Tongue (tissue), 2 donors: ENCODE data around the gene IGFBP4. TPM values are rescaled to one million over a fixed set of nuclear protein-coding genes. Genes with fewer than 3 reads are reported as not detected.

Source experiments
- DNase-seq: peaks from one replicate; pipeline ENCODE4 v3.0.0-alpha.2; 2015
- total RNA-seq: library from RNA; depleted of rRNA; stranded (reverse); fragments of >200 nt; gene quantifications from one replicate; pipeline ENCODE4 v1.2.3, GENCODE V29; 2014

IGFBP4 gene
- total RNA-seq, 1 donor from 2014 or later = 205 TPM

- peak; percentile 79 for DNase-seq
These were observed 47.1 kb downstream of the IGFBP4 start for GRCh38 chr17:40490289-40490853.

DNA sequence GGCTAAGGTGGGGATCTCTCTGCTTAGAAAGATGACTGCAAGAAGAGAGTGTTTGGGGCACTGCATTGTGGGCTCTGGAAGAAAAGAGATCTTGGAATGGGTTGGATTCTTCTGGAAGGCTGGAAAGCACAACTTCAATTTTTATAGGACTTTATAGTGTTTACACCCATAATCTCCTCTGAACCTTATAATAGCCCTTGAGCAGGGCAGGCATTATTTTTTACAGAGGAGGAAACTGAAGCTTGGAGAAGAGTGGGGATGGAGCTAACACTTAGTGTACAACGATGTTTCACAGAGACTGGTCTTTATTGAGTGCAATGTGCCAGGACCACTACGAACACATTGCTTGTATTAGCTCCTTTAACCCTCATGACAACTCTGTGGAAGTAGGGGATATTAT lies 47.7 kb downstream of the IGFBP4 start:
- no peak for DNase-seq

- no peak for DNase-seq
These were observed 48.2 kb downstream of the IGFBP4 start for GRCh38 chr17:40491486-40491885.

DNA sequence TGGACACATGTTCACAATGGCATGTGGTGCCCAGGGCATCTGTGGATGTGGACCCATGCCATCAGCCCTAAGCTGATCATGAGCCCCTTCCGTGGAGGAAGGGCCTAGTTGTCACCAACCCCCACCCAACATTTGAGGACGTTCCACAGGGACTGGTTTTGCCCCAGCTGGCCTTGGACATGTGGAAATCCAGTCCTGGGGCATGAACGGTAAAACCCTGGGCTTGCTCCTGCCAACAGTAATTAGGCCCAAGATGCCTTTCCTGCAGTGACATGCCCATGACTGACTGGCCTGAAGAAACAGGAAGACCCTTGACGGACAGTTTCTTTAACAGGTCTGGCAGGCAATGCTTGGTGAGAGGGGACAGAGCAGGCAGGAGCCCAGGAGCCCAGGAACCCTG lies 50.4 kb downstream of the IGFBP4 start:
- DNase-seq = no peak

- no peak for DNase-seq
These were observed 51.9 kb downstream of the IGFBP4 start for GRCh38 chr17:40495140-40495539.

- DNase-seq = no peak
These were observed 52.9 kb downstream of the IGFBP4 start for GRCh38 chr17:40496170-40496569.

DNA sequence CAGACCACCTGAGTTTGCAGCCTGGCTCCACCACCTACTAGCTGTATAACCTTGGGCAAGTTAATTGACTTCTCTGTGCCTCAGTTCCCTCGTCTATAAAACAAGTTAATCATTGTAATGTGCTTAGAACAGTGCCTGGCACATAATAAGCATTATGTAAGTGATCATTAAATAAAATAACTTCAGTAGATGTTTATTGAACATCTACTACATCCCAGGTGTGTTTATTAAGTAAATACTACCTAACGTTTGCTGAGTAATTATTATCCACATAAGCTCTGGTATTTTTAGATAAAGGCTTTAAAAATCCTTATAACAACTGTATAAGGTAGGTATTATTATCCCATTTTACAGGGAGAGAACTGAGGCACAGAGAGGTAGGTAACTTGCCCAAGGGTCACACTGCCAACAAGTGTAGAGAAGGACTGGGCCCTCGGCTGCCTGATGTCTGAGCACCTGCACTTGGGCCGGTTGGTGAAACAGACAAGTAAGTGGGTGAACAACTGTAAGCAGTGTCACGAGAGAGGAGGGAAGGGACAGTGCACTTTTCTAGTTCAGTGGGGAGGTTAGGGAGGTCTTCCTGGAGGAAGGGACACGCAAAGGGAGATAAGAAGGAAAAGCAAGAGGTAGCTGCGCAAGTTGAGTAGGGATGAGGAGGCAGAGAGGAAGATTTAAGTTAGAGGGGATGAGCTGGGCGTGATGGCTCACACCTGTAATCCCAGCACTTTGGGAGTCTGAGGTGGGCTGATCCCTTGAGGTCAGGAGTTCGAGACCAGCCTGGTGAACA lies 53.6 kb downstream of the IGFBP4 start:
- DNase-seq = no peak

DNA sequence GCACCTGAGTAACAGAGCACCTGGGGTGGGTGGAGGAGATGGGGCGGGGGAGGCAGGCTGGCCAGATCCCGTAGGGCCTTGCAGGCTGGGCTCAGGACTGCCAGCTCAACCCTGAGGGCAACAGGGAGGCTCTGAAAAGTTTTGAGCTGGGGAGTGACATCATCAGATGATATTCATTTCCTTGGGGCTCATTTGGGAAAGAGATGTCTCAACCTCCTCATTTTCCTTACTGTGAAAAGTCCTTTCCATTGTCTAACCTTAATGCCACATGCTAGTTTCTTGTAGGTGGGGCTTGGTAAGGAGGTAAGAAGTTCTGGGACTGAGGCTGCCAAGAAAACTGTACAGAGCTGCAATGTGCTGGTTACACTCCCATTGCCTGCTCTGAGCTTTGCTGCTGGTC lies 54.4 kb downstream of the IGFBP4 start:
- no peak for DNase-seq

- DNase-seq = no peak
These were observed 55.2 kb downstream of the IGFBP4 start for GRCh38 chr17:40498281-40499084.

- peak; percentile 86 for DNase-seq
These were observed 56.4 kb downstream of the IGFBP4 start for GRCh38 chr17:40499551-40500189.

DNA sequence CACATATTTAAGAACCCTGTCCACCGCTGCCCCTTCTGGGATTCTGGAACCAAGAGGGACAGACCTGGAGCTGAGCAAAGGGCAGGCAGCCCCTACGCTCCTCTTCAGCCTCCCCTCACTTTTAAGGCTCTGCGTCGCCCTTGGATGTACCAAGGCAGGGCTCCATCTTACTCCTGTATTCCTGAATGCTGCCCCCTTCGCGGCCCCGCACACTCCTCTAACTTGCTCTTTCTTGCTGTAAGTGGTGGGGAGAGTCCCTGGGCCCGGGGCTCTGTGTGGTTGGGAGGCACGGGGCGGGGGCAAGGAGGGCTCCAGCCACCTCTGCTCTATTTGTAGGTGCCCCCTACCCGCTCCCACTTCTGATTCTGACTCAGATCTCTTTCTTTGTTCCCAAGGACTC lies 56.9 kb downstream of the IGFBP4 start:
- no peak for DNase-seq

GRCh38 chr17:40500709-40501108 lies 57.5 kb downstream of the IGFBP4 start:
- no peak for DNase-seq

DNA sequence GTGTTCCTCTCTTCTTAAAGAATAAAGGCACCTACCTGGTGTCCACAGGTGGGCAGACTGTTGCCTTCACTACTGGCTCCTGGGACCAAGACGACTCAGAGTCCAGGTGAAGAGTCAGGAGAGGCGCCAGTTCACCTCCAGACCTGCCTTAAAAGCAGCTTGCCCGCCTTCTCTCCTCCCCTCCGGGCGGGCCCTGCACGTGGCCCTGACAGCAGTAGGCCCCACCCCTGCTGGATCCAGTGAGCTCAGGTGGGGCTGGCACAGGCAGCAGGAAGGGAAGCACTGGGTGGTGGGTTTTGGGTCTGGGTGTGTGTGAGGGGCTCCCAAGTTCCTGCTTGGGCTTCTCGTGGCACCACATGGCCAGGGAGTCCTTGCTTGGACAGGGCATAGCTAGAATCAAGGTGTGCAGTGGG lies 58.3 kb downstream of the IGFBP4 start, which contains the start of gene TNS4:
Gene TNS4, minus strand, starts transcription at position 125 of the 413 bp plus-strand sequence. CDS start 5,198 bp downstream, outside the sequence.
- DNase-seq = no peak

GRCh38 chr17:40502716-40503115 lies 59.5 kb downstream of the IGFBP4 start:
- DNase-seq = no peak

- DNase-seq = no peak
These were observed 59.9 kb downstream of the IGFBP4 start for GRCh38 chr17:40503154-40503553.

GRCh38 chr17:40506786-40507185 lies 63.5 kb downstream of the IGFBP4 start:
- no peak for DNase-seq

Other genes with a start within 250 kb of the IGFBP4 start
- 6.9 TPM for gene WIPF2, start 224.1 kb upstream of the IGFBP4 start, total RNA-seq
- gene CDC6, start 155.6 kb upstream of the IGFBP4 start, total RNA-seq = 4.4 TPM
- 33.3 TPM for gene RARA, start 134.3 kb upstream of the IGFBP4 start, total RNA-seq
- gene GJD3, start 78.7 kb upstream of the IGFBP4 start, total RNA-seq = 0.82 TPM
- gene TOP2A, start 25.6 kb upstream of the IGFBP4 start, total RNA-seq = 55.3 TPM
- gene TNS4, start 58.2 kb downstream of the IGFBP4 start, total RNA-seq = 10.4 TPM
- gene CCR7, start 122.0 kb downstream of the IGFBP4 start, total RNA-seq = not detected
- 101 TPM for gene SMARCE1, start 204.4 kb downstream of the IGFBP4 start, total RNA-seq
- not detected for gene KRT222, start 221.7 kb downstream of the IGFBP4 start, total RNA-seq